GM19035 (cell line): ENCODE results near the gene PHYHD1.
"Not testable (repeated sequence)": the region's sequence is repeated elsewhere in the genome, so short reads cannot be mapped to it uniquely, and the experiment has no call there.

Experiments used
- ATAC-seq: cut with Tn5 transposase; IDR thresholded peaks from one replicate; pipeline ENCODE4 v1.9.1; 2021; ENCODE audit not compliant: unreplicated experiment

The PHYHD1 gene

DNA sequence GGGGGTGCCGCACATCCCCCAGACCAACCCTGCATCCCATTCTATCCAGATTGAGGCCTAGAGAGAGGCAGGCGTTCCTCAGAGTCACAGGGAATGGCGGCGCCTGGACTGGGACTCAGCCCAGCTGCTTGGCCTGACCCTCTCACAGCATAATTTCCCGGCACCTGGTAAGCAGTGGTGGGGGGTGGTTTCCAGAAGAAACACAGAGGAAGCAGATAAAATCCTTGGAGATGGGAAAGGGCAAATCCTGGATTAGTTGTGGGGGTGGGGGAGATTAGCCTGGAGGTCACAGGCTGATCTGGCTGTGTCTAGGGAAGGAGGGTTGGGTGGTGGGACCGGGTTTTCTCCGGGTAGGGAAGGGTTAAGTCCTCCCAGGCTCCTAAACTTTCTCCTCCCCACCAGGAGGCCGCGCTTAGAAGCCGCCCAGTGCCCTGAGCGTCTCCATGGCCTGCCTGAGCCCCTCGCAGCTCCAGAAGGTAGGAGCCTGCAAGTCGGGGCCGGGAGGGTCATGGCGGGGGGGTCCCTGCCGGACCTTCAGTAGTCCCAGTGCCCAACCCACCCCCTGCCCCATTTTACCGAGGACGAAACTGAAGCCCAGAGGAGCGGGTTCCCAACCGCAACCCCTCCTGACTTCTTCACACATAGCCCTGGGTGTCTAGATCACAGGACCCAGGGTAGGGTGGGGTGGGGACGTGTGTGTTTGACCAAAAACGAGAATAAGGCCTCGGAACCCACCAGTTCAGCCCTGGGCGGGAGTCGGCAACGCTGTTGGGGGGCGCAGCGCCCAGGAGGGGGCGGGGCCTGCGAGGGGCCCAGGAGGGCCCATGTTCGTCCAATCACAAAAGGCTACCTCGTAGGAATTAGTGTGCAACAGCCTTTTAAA, 1.3 kb downstream of the PHYHD1 start:
- no peak for ATAC-seq

DNA sequence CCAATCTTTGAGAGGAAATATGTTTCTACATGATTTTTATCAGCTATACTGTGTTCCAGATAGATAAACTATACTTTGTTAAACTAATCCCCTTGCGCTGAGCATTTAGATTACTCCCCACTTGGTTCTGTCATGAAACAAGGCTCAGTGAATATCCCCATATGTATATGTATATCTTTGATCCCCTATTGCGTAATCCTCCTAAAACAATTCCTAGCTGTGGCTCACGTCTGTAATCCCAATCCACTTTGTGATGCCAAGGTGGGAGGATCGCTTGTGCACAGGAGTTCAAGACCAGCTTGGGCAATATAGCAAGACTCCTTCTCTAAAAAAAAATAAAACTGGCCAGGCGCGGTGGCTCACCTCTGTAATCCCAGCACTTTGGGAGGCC, 2.7 kb downstream of the PHYHD1 start:
- ATAC-seq, result no peak

DNA sequence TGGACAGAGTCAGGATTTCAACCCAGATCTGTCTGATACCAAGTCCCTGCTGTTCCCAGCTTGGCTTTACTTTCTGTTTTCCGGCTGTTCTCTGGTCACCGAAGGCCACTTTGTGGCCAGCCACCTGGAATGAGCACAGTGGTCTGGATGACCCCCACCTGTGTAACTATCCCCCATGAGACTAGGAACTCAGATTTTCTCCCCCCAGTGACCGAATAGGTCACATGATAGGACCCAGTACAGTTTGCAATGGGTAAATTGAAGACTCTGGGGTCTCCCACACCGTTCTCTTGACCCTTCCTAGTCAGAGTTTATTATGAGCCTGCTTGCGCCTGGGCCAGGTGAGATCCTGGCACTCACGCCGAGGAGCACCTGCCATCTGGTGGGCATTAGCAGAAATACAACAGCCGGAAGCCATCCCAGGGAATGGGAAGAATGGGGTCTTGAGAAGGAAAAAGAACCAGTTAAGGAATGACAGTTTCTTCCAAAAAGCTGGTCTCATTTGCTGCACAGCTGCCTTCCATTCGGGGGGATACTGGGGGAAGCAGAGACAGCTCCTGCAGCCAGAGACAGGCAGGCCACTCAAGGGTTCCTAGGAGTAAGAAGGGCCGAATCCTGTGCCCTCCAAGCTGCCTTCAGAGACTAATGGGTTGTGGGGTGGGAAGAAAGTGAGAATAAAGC, 7.1 kb downstream of the PHYHD1 start:
- no peak for ATAC-seq

DNA sequence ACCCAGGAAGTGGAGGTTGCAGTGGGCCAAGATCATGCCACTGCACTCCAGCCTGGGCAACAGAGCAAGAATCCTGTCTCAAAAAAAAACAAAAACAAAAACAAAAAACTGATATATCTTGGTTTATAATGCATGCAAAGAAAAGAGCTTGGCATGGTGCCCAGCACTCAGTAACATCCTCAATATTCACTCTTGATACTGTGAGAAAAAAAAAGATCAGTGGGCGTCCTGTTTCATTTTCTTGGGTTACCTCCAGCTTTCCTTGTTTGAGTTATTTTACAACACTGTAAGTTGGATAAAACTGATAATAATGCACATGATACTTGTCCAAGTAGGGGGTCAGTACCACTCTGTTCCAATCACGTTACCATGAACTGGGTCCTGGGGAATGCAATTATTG, 7.8 kb downstream of the PHYHD1 start:
- no peak for ATAC-seq

DNA sequence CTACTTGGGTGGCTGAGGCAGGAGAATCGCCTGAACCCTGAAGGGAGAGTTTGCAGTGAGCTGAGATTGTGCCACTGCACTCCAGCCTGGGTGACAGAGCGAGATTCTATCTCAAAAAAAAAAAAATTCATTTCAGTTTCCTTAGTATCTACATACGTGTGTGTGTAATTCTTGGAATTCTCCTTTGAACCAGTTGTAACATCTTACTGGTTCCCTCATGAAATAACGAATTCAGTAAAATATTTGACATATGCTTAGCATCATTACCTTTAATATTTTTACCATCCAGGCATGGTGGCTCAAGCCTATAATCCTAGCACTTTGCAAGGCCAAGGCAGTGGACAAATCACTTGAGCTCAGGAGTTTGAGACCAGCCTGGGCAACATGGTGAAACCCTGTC, 8.8 kb downstream of the PHYHD1 start:
- no peak for ATAC-seq

DNA sequence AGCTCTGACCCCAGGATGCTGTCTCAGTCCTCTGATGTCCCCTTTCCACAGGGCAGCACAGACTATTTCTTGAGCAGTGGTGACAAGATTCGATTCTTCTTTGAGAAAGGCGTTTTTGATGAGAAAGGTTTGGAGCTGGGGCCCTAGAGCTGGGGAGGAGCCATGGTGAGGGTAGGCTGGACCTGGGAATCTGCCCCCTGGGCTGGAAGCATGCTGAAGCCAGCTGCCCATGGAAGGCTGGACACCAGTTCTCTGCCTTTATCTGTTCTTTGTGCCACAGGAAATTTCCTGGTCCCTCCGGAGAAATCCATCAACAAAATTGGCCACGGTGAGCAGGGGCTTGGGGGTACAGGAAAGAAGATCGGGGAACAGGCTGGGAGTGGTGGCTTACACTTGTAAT, 12.9 kb downstream of the PHYHD1 start:
- no peak for ATAC-seq

DNA sequence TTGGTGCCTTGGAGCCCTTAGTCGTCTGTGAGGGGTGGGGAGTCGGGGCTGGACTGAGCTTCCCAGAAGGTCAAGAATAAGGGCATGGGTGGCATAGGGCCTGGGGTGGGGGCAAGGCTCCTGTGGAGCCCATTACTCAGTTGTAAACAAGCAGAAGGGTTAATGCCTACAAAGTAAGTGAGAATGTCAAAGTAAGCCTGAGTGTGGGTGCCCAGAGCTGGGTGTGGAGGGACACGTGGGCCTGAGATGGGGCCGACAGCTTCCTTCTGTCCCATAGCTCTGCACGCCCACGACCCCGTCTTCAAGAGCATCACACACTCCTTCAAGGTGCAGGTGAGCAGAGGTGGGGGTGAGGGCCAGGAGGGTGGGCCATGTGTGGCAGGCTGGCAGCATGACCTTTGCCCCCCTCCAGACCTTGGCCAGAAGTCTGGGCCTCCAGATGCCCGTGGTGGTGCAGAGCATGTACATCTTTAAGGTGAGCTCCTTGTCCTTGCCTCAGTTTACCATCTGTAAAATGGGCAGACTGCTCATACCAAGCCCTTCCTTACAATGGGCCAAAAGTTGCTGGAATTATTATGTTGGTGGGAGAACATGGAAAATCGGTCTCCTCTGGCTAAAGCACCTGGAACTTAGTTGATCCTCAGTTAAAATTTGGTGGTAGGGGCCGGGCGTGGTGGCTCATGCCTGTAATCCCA, 15.5 kb downstream of the PHYHD1 start:
- no peak for ATAC-seq

DNA sequence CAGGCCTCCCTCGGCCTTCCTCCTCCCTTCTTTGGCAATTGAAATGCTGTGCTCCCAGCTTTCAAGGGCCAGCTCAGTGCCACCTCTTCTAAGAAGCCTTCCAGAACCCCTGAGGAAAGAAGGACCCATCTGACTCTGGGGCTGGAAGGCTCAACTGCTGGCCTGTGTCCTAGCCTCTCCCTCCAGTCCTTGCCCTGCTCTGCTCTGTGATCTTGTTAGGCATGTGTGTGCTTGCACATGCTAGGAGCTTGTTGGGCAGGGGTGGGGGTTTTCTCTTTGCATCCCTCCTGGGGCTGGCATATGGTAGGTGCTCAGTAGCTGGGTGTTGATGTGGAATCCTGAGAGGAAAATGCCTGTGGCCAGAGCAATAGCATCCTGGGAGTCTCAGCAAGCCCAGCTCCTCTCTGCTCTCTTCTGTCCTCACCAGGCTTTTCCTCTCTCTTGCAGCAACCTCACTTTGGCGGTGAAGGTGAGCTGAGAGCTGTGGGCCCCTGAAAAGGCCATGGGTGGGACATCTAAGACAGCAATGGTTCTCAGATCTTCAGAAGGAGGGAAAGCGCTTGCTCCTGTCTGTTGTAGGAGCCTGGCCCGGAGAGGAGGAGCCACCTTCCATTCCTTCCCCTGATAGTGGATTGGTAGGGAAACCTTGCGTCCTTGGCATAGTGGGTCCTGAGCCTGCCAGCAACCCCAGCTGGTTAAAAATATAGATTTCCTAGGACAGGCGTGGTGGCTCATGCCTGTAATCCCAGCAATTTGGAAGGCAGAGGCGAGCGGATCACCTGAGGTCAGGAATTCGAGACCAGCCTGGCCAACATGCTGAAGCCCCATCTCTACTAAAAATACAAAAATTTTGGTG, 16.8 kb downstream of the PHYHD1 start:
- no peak for ATAC-seq

DNA sequence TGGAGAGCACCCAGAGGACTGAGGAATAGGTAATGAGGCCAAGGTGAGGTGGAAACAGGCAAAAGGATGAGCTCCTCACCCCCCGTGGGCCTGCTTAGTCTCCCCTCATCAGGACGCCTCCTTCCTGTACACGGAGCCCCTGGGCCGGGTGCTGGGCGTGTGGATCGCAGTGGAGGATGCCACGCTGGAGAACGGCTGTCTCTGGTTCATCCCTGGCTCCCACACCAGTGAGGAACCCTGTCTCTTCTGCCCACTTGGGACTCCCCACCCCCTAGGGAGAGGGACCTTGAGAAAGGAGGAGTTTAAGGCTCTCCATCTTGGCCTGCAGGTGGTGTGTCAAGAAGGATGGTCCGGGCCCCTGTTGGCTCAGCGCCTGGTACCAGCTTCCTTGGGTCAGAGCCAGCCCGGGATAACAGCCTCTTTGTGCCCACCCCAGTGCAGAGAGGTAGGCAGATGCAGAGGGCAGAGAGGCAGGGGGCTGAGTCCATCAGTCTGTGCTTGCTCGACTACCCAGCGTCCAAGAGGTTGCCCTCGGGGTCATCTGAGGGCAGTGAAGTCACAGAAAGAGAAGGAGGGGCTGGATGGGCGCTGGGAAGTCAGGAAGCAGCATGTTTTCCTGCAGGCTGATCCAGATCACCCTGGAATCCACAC, 19.6 kb downstream of the PHYHD1 start:
- ATAC-seq, result no peak

DNA sequence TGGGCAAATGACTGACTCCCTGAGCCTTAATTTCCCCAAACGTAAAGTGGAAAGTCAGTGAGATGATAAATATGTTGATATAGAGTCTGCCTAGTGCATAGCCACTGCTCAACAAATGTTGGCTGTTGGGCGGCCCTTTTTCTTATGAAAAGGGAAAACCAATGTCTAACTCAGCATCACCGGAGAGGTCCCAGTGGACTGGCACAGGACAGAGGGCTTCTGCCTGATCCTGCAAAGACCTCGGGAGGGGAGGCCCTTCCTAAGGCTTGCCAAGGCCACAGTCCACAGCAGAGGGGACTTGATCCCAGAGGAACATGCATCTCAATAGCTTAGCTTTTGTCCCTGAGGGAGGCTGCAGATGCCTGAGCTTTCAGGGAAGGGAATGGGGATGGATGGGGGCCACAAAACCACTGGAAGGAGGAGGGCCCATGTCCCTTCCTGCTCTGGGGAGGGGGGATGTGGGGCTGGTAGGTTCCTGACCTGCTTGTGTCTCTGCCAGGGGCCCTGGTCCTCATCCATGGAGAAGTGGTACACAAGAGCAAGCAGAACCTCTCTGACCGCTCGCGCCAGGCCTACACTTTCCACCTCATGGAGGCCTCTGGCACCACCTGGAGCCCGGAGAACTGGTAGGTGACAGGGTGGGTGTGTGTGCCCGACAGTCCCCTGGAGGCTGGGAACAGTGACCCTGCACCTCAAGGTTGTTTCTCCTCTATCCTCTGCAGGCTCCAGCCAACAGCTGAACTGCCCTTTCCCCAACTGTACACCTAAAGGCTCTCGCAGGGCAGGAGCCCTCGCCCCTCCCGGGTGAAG, 20.4 kb downstream of the PHYHD1 start:
- ATAC-seq, result no peak

DNA sequence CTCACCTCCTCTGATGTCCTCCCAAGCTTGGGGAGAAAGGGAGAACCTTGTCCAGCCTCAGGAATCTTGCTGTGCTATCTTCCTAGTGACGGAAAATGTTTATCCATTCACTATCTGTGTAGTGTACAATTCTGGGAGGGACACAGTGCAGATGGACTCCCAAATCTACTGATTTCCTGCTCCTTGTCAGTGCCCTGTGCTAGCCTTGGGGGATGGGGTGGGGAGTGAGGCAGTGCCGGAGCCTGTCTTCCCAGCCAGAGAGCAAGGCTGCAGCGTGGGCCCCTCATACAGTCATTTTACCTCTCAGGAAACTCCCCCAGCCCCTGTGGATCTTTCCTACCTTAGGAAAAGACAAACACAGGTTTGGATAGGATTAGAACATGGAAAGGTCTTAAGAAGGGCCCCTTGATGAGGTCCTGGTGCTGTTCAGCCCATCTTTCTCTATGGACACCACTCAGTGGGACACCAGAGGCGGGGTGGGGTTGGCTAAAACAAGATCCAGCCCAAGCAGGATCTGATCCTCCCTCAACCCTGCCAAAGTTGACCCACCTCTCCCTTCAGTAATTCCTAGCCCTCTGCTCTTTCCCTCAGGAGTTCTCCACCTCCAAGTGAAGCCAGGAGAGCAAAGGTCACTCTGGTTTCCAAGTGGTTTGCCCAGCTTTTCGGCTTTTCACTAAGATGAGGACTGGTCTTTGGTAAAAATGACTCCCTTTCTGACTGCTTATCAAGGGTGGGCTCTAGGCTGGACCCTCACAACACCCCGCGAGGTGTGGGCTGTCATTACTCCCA, 23.2 kb downstream of the PHYHD1 start:
- no peak for ATAC-seq

DNA sequence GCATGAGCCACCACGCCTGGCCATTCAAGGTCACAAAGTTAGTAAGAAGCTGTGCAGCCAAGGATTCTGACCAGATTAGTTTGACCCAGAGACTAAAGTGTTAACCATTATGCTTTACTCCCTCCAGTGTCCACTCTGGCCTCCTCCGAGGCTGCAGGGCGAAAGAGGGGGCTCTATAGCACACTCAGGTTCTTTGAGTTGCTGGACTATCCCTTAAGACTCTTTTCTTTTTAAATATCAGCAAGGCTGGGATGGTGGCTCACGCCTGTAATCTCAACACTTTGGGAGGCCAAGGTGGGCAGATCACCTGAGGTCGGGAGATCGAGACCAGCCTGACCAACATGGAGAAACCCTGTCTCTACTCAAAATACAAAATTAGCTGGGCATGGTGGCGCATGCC, 24.2 kb downstream of the PHYHD1 start:
- ATAC-seq, result not testable (repeated sequence)

DNA sequence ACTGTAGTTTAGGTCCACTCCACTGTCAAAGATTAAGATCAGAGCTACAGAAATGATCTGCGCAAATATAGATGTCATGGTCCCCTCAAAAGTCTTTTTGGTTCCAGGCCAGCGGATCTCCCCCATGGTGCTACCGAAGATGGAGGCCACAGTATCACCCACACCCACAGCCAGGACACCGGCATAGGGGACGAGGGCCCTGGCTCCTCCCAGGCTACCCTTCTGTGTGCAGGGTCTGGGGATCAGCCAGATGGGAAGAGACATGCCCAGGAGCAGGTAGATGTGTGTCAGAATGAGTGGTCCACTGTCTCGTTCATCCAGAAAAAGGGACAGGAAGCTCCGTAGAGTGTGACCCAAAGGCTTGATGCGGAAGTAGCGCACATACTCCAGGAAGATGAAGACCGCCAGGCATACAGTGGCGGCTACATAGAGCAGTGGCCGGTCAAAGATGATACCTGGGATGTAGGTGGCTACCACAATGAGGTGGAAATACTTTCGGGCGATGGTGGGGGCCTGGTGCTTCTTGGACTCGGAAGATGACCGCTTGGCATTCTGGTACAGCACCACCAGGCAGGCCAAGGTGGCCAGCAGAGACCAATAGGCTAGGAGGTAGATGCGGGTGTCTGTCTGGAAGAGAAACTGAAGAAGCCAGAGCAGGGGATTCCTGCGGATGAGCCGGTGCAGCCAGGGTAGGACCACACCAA, 25.2 kb downstream of the PHYHD1 start:
- ATAC-seq, result no peak

DNA sequence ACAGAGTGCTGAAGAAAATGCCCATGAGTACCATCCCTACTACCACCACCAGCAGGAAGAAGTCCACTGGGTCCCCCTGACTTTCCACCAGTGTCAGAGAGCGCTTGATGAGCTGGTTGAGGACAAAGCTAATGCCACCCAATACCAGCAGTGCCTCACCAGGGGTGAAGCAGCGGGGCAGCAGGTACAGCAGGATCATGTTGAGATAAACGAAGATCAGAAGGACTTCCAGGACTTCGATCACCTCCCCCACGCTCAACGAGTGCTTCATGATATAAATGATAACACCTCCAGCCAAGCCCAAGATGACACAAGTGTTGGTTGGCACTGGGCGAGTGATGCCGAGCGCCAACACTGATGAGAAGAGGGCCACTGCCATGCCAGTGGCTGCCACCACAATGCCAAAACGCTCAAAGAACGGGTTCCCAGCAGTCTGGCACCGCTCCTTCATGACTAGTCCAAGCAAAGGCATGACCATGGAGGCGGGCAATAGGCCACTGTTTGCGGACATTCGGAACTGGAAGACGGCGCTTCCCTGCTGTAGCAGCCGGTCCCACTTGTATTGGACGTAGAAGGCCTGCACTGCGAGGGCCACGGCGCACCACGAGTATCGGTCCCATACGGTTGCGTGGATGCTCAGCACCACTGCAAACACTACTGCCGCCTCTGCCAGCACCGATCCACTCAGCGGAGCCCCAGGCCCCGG, 25.9 kb downstream of the PHYHD1 start:
- peak; percentile 11 for ATAC-seq

DNA sequence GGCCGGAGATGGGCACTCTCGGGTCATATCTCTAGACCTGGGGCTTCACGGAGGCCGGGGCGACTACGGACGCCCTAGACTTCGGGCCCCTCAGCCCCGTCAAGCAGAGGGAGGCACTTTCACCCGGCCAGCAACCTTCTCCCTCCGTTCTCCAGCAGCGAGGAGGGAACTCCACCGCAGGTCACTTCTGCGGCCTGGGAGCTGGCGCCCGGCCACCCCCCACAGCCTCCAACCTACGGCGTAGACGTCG, 26.4 kb downstream of the PHYHD1 start:
- no peak for ATAC-seq

DNA sequence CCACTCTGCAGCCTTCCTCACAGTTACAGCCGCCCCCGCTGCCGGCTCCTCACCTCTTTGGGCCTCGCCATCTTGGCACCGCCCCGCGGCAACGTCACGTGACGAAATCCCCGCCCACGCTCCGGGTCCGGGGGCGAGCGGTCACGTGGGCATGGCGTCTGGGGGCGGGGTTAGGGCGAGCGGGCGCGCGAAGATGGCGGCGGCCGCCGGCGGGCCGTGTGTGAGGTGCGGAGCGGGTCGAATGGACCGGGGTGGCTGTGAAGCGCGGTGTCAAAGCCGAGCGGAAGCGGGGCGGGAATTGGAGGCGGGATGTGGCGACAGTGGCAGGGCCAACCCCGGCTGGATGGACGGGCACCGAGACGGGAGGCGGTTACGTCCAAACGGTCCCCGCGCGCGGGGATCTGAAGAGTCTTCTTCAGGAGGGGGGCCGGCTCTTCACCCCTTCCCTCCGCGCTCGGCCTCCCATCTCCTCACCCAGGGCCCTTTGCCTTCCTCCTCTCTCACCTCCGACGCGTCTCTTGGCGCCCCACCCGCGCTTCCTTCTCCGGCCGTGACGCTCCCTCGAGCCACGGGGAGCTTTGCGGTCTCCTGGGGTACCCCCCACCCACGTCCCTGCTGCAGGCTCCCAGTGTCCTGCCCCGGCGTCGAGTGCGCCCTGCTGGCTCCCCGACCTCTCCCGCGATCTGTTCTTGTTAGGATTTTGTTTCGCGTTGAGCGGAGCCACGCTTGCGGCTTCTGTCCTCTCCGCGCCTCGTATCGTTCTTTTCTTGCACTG, 26.9 kb downstream of the PHYHD1 start, which contains the start of the genes DOLK and NUP188:
TSS of gene DOLK (minus strand) at position 77 of the 775 bp plus-strand sequence. CDS start 300 bp downstream, outside the sequence.
TSS of gene NUP188 (plus strand) at position 173 of the 775 bp plus-strand sequence. CDS start at position 194, 21 bp downstream.
- ATAC-seq, result peak; percentile 82

DNA sequence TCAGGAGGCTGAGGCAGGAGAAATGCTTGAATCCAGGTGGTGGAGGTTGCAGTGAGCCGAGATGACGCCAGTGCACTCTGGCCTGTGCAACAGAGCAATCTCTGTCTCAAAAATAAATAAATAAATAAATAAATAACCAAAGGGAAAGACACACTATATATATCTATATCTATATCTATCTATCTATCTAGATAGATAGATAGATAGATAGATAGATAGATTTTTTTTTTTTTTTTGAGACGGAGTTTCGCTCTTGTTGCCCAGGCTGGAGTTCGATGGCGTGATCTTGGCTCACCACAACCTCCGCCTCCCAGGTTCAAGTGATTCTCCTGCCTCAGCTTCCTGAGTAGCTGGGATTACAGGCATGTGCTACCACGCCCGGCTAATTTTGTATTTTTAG, 40.6 kb downstream of the PHYHD1 start:
- ATAC-seq, result not testable (repeated sequence)
